Measurements from ENCODE around the gene CREBZF. TPM values are rescaled to one million over a fixed set of nuclear protein-coding genes. Genes with fewer than 3 reads are reported as not detected.

The CREBZF gene
- total and polyA plus RNA-seq, 9 of the 15 experiments (the other 6 are each of a cell fraction or from before 2014, with no cell fraction given): 7.2 to 70.2 (median 40.5) TPM

DNA sequence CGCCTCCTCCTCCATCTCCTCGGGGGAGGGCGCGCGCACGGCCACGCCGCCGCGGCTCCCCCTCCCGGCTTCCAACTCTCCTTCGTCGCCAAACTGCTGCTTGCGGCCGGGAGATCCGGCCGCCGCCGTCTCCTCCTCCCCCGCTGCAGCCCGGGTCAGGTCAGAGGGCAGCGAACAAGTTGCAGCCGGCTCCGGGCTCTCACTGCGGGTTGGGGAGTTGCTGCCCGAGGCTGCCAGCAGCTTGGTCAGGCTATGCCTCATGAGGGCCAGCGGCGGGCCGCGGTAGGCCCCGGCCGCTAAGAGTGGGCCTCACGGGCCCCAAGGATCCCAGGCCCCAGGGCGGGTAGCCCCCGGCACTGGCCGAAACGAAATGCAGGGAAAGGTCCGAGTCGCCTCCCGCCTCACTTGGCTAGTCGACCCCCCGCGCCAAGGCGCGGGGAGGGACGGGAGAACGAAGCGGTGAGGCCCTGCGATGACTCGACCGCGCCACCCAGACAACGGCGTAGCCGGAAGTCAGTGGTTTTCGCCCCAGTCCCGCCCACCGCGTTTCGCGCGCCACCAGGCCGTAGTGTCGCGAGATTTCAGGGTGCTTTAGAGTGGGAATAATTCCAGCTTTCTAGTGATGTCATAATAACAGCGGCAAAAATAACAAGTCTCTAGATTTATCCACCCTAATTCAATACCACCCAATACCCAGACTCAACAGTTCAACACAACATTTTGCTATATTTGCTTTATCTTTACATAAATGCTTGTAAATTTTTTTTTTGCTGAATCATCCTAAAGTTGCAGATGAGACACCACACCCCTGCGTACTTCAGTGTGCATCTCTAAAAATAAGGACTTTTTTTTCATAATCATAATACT, at the start of gene CREBZF (continued):
- peak; percentile 73; the same call in 1 of the 2 replicates for TF ChIP-seq NR2C1 (IDR thresholded peaks at IDR 0.05)
- TF ChIP-seq NR2C1 (tag; IDR thresholded peaks at IDR 0.05): peak; percentile 86
- TF ChIP-seq CHD2 (IDR thresholded peaks at IDR 0.05; ENCODE audit: low read depth, low read length): peak; percentile 97
- TF ChIP-seq, protein P1, sequence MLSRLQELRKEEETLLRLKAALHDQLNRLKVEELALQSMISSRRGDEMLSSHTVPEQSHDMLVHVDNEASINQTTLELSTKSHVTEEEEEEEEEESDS (CRISPR knock-in tag; IDR thresholded peaks at IDR 0.05): no peak
- TF ChIP-seq, protein P2, sequence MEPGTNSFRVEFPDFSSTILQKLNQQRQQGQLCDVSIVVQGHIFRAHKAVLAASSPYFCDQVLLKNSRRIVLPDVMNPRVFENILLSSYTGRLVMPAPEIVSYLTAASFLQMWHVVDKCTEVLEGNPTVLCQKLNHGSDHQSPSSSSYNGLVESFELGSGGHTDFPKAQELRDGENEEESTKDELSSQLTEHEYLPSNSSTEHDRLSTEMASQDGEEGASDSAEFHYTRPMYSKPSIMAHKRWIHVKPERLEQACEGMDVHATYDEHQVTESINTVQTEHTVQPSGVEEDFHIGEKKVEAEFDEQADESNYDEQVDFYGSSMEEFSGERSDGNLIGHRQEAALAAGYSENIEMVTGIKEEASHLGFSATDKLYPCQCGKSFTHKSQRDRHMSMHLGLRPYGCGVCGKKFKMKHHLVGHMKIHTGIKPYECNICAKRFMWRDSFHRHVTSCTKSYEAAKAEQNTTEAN (CRISPR knock-in tag; IDR thresholded peaks at IDR 0.05): 0 out of 2 replicates have a peak, but pooled peaks have one; percentile 3
- peak; percentile 60 to 65 for TF ChIP-seq NRF1 (conservative IDR thresholded peaks at IDR 0.05 in 1 of 2, IDR thresholded peaks at IDR 0.05 in 1 of 2)
- TF ChIP-seq, protein P3, sequence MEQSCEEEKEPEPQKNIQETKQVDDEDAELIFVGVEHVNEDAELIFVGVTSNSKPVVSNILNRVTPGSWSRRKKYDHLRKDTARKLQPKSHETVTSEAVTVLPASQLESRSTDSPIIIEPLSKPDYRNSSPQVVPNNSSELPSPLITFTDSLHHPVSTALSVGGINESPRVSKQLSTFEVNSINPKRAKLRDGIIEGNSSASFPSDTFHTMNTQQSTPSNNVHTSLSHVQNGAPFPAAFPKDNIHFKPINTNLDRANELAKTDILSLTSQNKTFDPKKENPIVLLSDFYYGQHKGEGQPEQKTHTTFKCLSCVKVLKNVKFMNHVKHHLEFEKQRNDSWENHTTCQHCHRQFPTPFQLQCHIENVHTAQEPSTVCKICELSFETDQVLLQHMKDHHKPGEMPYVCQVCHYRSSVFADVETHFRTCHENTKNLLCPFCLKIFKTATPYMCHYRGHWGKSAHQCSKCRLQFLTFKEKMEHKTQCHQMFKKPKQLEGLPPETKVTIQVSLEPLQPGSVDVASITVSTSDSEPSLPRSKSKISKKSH (CRISPR knock-in tag; IDR thresholded peaks at IDR 0.05): no peak
- TF ChIP-seq FOXJ2 (tag; IDR thresholded peaks at IDR 0.05): peak; percentile 57; the same call in 1 of the 2 replicates
- TF ChIP-seq POLR2B (IDR thresholded peaks at IDR 0.05; ENCODE audit: low read depth, partially characterized antibody): peak; percentile 92
- peak in 1 of 2 experiments; percentile 15; a peak in 1 of 4 replicates for TF ChIP-seq TEAD1 (CRISPR knock-in tag; IDR thresholded peaks at IDR 0.05)
- TF ChIP-seq ZZZ3 (IDR thresholded peaks at IDR 0.05): peak; percentile 94
- peak; percentile 77 for TF ChIP-seq MBD2 (IDR thresholded peaks at IDR 0.05; ENCODE audit: borderline replicate concordance, low read depth)
- TF ChIP-seq GTF2E2 (tag; IDR thresholded peaks at IDR 0.05): peak; percentile 94
- peak; percentile 88 for TF ChIP-seq ETV5 (CRISPR knock-in tag; IDR thresholded peaks at IDR 0.05; ENCODE audit: low read depth)
- TF ChIP-seq ZNF3 (CRISPR knock-in tag; IDR thresholded peaks at IDR 0.05): no peak
- no peak for TF ChIP-seq SMARCB1 (IDR thresholded peaks at IDR 0.05; ENCODE audit: insufficient read length, low read depth)
- TF ChIP-seq BRF1 (IDR thresholded peaks at IDR 0.05; ENCODE audit: borderline replicate concordance, extremely low read depth, insufficient read length): no peak
- peak; percentile 44; the same call in 1 of the 2 replicates for TF ChIP-seq CBFA2T3 (IDR thresholded peaks at IDR 0.05)
- peak; percentile 89; the same call in 1 of the 2 replicates for TF ChIP-seq RB1 (IDR thresholded peaks at IDR 0.05; ENCODE audit: low read depth)
- TF ChIP-seq, protein P4, sequence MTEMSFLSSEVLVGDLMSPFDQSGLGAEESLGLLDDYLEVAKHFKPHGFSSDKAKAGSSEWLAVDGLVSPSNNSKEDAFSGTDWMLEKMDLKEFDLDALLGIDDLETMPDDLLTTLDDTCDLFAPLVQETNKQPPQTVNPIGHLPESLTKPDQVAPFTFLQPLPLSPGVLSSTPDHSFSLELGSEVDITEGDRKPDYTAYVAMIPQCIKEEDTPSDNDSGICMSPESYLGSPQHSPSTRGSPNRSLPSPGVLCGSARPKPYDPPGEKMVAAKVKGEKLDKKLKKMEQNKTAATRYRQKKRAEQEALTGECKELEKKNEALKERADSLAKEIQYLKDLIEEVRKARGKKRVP (CRISPR knock-in tag; IDR thresholded peaks at IDR 0.05): no peak
- TF ChIP-seq ZBTB17 (CRISPR knock-in tag; IDR thresholded peaks at IDR 0.05): no peak; the same call in 1 of the 2 replicates

Data from K562 (cell line).